HG03139 (cell line): ENCODE data around the gene TBCB.
A peak's percentile ranks its signal among the peaks of the same experiment; 100 is the strongest.
"Not testable (repeated sequence)": the region's sequence is repeated elsewhere in the genome, so short reads cannot be mapped to it uniquely, and the experiment has no call there.

Experiments
- ATAC-seq: cut with Tn5 transposase; IDR thresholded peaks from one replicate; pipeline ENCODE4 v1.9.1; 2021; ENCODE audit not compliant: unreplicated experiment

The TBCB gene

GRCh38 chr19:36134867-36135266 is 19.6 kb downstream of the TBCB start:
- ATAC-seq: not testable (repeated sequence)

- no peak for ATAC-seq
Observed at GRCh38 chr19:36136964-36137686, 21.9 kb downstream of the TBCB start.

- no peak for ATAC-seq
Observed at GRCh38 chr19:36139120-36139472, 23.8 kb downstream of the TBCB start.

GRCh38 chr19:36139473-36140303 is 24.4 kb downstream of the TBCB start, which contains the start of gene CAPNS1:
CAPNS1 (plus strand) TSS chr19:36140066; CDS start chr19:36141012, 946 bp downstream.
- peak; percentile 80 for ATAC-seq

GRCh38 chr19:36140304-36141038 is 25.2 kb downstream of the TBCB start:
- no peak for ATAC-seq

GRCh38 chr19:36141039-36141927 is 26.0 kb downstream of the TBCB start:
- peak; percentile 45 for ATAC-seq

GRCh38 chr19:36142046-36142445 is 26.8 kb downstream of the TBCB start:
- no peak for ATAC-seq

GRCh38 chr19:36142496-36142895 is 27.2 kb downstream of the TBCB start:
- ATAC-seq: no peak

GRCh38 chr19:36144624-36145023 is 29.4 kb downstream of the TBCB start:
- ATAC-seq: no peak

GRCh38 chr19:36149673-36150406 is 34.6 kb downstream of the TBCB start:
- no peak for ATAC-seq

- ATAC-seq: no peak
Observed at GRCh38 chr19:36150586-36150985, 35.3 kb downstream of the TBCB start.

- ATAC-seq: no peak
Observed at GRCh38 chr19:36151144-36152018, 36.1 kb downstream of the TBCB start.

GRCh38 chr19:36152019-36152351 is 36.7 kb downstream of the TBCB start:
- no peak for ATAC-seq

GRCh38 chr19:36152352-36153091 is 37.3 kb downstream of the TBCB start, which contains the start of gene COX7A1:
COX7A1 (minus strand) TSS chr19:36152447; CDS start chr19:36152407, 40 bp downstream.
- ATAC-seq: no peak

- ATAC-seq: no peak
Observed at GRCh38 chr19:36153126-36153525, 37.9 kb downstream of the TBCB start.

- ATAC-seq: no peak
Observed at GRCh38 chr19:36160821-36161596, 45.7 kb downstream of the TBCB start.

GRCh38 chr19:36163813-36164212 is 48.5 kb downstream of the TBCB start:
- no peak for ATAC-seq
